AG09309 (cell line): ENCODE measurements around the gene KIF26A.

Experiments used
- DNase-seq: peaks from one replicate; pipeline ENCODE4 v3.0.0-alpha.2; 2010; ENCODE audit warnings: low read depth
- H3K4me3 ChIP-seq: 2 replicates; pipeline ENCODE4 v1.5.1; 2011; ENCODE audit warnings: mild to moderate bottlenecking, low read depth, low read length, moderate library complexity; ENCODE audit not compliant: control insufficient read depth
- TF ChIP-seq, protein P1 (sequence below): IDR thresholded peaks from 2 replicates; pipeline ENCODE4 v1.5.1; 2011; ENCODE audit warnings: mild to moderate bottlenecking, low read depth, low read length, inconsistent platforms; ENCODE audit not compliant: insufficient read depth, control insufficient read depth; ENCODE audit errors: missing control alignments

Gene KIF26A

DNA sequence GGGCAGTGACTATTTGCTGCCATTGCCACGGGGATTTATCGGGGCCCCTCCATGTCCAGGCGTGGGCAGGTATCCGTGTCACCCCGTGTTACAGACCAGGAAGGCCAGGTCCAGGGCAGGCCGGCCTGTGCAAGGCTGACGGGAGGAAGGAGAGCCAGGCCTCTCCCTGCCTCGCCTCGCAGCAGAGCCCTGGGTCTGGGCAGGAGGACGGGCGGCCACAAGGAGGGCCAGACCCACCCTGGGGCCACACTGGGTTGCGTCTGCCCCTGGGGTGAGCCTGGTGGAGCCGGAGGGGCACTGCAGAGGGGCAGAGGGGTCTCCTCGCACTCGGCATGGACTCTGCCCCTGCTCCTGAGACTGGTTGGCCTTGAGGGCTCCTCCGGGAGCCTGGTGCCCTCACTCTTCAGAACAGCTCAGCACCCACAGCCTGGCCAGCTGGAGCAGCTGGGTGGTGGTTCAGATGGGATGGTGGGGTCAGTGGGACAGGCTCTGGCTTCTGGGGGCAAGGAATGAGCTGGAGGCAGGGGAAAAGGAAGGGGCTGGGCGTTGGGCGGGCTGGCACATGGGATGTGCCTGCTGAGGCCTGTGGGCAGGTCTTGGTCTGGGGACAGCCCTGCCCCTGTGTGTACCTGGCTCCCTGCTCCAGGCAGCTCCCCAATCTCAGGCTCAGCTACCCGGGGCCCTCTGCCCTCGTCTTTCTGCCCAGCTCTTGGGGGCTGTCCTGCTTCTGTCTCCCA, 53.9 kb downstream of the KIF26A start:
- no peak overlapping the region for H3K4me3 ChIP-seq
- DNase-seq, result no peak
- TF ChIP-seq, protein P1, sequence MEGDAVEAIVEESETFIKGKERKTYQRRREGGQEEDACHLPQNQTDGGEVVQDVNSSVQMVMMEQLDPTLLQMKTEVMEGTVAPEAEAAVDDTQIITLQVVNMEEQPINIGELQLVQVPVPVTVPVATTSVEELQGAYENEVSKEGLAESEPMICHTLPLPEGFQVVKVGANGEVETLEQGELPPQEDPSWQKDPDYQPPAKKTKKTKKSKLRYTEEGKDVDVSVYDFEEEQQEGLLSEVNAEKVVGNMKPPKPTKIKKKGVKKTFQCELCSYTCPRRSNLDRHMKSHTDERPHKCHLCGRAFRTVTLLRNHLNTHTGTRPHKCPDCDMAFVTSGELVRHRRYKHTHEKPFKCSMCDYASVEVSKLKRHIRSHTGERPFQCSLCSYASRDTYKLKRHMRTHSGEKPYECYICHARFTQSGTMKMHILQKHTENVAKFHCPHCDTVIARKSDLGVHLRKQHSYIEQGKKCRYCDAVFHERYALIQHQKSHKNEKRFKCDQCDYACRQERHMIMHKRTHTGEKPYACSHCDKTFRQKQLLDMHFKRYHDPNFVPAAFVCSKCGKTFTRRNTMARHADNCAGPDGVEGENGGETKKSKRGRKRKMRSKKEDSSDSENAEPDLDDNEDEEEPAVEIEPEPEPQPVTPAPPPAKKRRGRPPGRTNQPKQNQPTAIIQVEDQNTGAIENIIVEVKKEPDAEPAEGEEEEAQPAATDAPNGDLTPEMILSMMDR, result no peak

DNA sequence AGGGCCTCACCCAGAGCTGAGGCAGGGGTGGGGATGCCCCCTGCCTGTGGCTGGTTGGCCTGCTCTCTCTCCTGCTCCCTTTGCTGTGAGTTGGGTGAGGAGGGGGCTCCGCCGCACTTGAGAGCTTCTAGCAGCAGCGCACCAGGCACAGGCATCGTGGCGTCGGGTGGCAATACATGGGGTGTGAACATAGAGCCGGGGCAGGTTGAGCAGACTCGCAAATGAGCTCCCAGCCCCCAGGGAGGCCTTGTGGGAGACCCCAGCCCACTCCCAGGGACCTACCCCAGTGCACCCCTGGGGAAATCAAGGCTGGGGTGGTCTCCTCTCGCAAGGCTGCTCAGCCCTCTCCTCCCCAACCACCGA, 54.5 kb downstream of the KIF26A start:
- TF ChIP-seq, protein P1, result no peak
- H3K4me3 ChIP-seq, result no peak overlapping the region
- no peak for DNase-seq

DNA sequence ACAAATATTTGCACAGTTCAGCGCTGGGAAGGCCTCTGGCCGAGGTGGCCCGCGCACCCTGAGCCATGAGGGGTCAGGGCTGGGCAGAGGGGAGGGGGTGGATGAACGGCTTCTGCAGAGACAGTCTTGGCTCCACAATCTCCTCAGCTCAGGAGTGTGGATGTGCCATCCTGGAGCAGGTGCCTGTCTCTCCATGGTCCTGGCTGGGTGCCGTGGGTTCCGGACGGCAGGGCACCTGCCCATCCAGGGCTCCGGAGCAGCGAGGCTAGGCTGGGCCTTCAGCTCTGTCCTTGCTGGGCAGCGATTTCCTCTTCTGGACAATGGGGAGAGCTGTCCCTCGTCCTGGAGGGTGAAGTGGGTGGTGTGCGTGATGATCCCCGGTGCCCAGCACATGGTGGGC, 55.6 kb downstream of the KIF26A start:
- TF ChIP-seq, protein P1, result no peak
- H3K4me3 ChIP-seq, result no peak overlapping the region
- DNase-seq, result no peak

DNA sequence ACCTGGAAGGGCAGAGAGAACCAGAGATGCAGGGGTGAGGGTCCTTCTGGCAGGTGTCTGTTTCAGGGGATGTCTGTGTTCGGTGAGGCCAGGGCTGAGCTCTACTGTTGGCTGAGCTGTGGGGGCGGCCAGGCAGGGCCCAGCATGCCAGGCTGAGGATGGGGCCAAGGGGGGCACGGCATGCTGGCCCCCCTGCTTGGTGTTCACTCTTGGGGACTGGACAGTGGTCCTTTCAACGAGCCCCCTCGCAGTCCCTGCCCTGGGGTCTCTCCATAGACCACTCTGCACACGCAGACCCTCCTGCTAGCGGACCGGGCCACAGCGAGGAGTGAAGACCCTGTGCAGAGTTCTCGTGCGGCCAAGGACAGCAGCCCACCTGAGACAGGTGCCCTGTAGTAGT, 56.3 kb downstream of the KIF26A start:
- TF ChIP-seq, protein P1, result no peak
- no peak for DNase-seq
- H3K4me3 ChIP-seq, result no peak overlapping the region

DNA sequence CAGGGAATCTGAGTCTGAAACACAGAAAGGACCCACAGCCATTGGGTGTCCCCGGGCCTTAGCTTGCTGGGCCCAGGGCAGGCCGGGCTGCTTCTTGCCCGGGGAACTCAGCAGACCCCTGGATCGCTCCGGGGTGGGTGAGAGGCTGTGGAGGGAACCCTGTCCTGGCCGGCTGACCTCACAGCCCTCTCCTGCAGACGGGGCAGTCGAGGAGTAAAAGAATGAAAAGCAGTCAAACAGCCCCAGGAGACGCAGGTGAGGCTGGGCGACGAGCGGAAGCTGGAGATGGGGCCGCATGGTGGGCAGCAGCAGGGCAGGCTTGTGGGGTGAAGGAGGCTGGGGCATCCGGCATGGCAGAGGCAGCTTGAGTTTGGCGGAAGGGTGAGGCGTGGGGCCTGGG, 57.0 kb downstream of the KIF26A start:
- H3K4me3 ChIP-seq, result no peak overlapping the region
- DNase-seq, result no peak

DNA sequence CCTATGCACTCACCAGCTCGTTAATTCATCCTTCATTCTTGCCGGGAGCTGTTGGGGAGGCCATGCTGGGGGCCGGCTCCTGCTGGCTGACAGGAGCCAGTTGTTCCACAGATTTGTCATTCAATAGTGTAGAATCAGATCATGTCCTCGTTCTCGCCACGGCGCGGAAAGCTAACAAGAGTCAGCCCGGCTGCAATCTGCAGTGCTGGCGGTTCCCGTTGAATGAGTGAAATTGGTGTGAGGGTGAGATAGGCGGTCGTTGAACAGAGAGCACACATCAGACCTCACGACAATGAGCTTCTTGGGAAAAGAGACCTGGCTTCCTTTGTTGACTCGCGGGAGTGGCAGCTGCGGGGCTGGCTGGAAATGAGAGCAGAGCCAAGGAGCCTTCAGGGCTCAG, 57.5 kb downstream of the KIF26A start:
- TF ChIP-seq, protein P1, result no peak
- DNase-seq, result no peak
- H3K4me3 ChIP-seq, result no peak overlapping the region

More for the DNA sequence above, 57.0 kb downstream of the KIF26A start:
- TF ChIP-seq, protein P1, result no peak
